OCI-LY1 (cell line): ENCODE data around the gene TP53RK.

Experiments
- H2AFZ ChIP-seq: fragments of 200-600 bp; sonication (generic), shearing (Covaris generic); 2 replicates; pipeline ENCODE4 v1.6.0; 2014; ENCODE audit warnings: antibody characterized with exemption, mild to moderate bottlenecking, low read length
- H3F3A ChIP-seq: fragments of 200-600 bp; sonication (generic), shearing (Covaris generic); 2 replicates; pipeline ENCODE4 v1.6.0; 2014; ENCODE audit warnings: mild to moderate bottlenecking, antibody characterized with exemption, low read length, moderate library complexity; ENCODE audit not compliant: insufficient read depth
- H3K27ac ChIP-seq: fragments of 200-600 bp; sonication (generic); 2 replicates; pipeline ENCODE4 v1.5.1; 2014; ENCODE audit warnings: low read length, mixed run types, mild to moderate bottlenecking, low read depth; ENCODE audit not compliant: poor library complexity, severe bottlenecking
- H3K27me3 ChIP-seq: fragments of 200-600 bp; sonication (generic); 2 replicates; pipeline ENCODE4 v1.6.0; 2014; ENCODE audit warnings: antibody characterized with exemption, mild to moderate bottlenecking, low read length, moderate library complexity; ENCODE audit not compliant: insufficient read depth
- H3K36me3 ChIP-seq: fragments of 200-600 bp; sonication (generic); 2 replicates; pipeline ENCODE4 v1.6.1; 2014; ENCODE audit warnings: mild to moderate bottlenecking, antibody characterized with exemption, low read length, moderate library complexity, mixed read lengths; ENCODE audit not compliant: insufficient read depth
- H3K4me1 ChIP-seq: fragments of 200-600 bp; sonication (generic); 2 replicates; pipeline ENCODE4 v1.5.1; 2014; ENCODE audit warnings: mild to moderate bottlenecking, low read length, moderate library complexity; ENCODE audit not compliant: insufficient read depth, severe bottlenecking
- H3K4me2 ChIP-seq: fragments of 200-600 bp; sonication (generic), shearing (Covaris generic); 2 replicates; pipeline ENCODE4 v1.6.1; 2014; ENCODE audit warnings: low read length
- H3K4me3 ChIP-seq: fragments of 200-600 bp; sonication (generic); 2 replicates; pipeline ENCODE4 v1.5.1; 2014; ENCODE audit warnings: low read length, low read depth, mild to moderate bottlenecking, mixed read lengths; ENCODE audit not compliant: poor library complexity, severe bottlenecking
- H3K79me2 ChIP-seq: fragments of 200-600 bp; shearing (Covaris generic); 2 replicates; pipeline ENCODE4 v1.6.1; 2016; ENCODE audit warnings: mixed run types, low read length, mixed read lengths; ENCODE audit not compliant: insufficient read depth
- H3K9ac ChIP-seq: fragments of 200-600 bp; sonication (generic), shearing (Covaris generic); 2 replicates; pipeline ENCODE4 v1.6.1; 2014; ENCODE audit warnings: mild to moderate bottlenecking, low read length, mixed read lengths
- H3K9me2 ChIP-seq: fragments of 200-600 bp; sonication (generic), shearing (Covaris generic); 2 replicates; pipeline ENCODE4 v1.6.1; 2014; ENCODE audit warnings: low read depth, mild to moderate bottlenecking, low read length, mixed read lengths
- H3K9me3 ChIP-seq: fragments of 200-600 bp; shearing (Covaris generic); 2 replicates; pipeline ENCODE4 v1.6.1; 2014; ENCODE audit warnings: low read length, mixed read lengths
- H4K20me1 ChIP-seq: fragments of 200-600 bp; sonication (generic), shearing (Covaris generic); 2 replicates; pipeline ENCODE4 v1.6.0; 2016; ENCODE audit warnings: mild to moderate bottlenecking, low read length; ENCODE audit not compliant: insufficient read depth
- CTCF ChIP-seq: fragments of 200-600 bp; sonication (generic), shearing (Covaris generic); IDR thresholded peaks from 2 replicates; pipeline ENCODE4 v1.5.1; 2017; ENCODE audit warnings: mild to moderate bottlenecking, antibody characterized with exemption, low read length, moderate library complexity, mixed read lengths
- EZH2 ChIP-seq: fragments of 200-600 bp; sonication (generic), shearing (Covaris generic); IDR thresholded peaks from 2 replicates; pipeline ENCODE4 v1.8.0; 2017; ENCODE audit warnings: borderline replicate concordance, mixed run types, mild to moderate bottlenecking, antibody characterized with exemption, low read length, moderate library complexity, mixed read lengths

The TP53RK gene

GRCh38 chr20:46695892-46696291, 6.6 kb upstream of the TP53RK start:
- Histone ChIP-seq H3K4me2 (no peak overlapping the region), H3K9me3 (no peaks in the 10 kb centered on the region), H3K79me2 (no peaks in the 10 kb centered on the region), H2AFZ (no peak overlapping the region), H3K9me2 (no peaks in the 10 kb centered on the region), H3K4me3 (no peak overlapping the region), H3F3A (no peaks in the 10 kb centered on the region), H3K27me3 (peaks cover 7% of the 10 kb centered on the region; the same call in 1 of the 2 replicates), H3K9ac (no peak overlapping the region), H3K4me1 (peaks cover 8% of the 10 kb centered on the region), H4K20me1 (no peaks in the 10 kb centered on the region), H3K27ac (no peak overlapping the region), H3K36me3 (no peaks in the 10 kb centered on the region; the same call in 1 of the 2 replicates)
- TF ChIP-seq EZH2 (no peak), CTCF (no peak)

- H3K9me2 ChIP-seq = no peaks in the 10 kb centered on the region
- no peaks in the 10 kb centered on the region for H3K9me3 ChIP-seq
- H3K9ac ChIP-seq = no peak overlapping the region; the same call in 1 of the 2 replicates
- peak overlapping the region; percentile 55 for H2AFZ ChIP-seq
- H3K36me3 ChIP-seq = no peaks in the 10 kb centered on the region; the same call in 1 of the 2 replicates
- H3F3A ChIP-seq = no peaks in the 10 kb centered on the region
- peaks cover 7% of the 10 kb centered on the region; the same call in 1 of the 2 replicates for H3K27me3 ChIP-seq
- no peak overlapping the region for H3K4me3 ChIP-seq
- H4K20me1 ChIP-seq = no peaks in the 10 kb centered on the region
- H3K4me2 ChIP-seq = peak overlapping the region; percentile 10; the same call in 1 of the 2 replicates
- H3K27ac ChIP-seq = no peak overlapping the region
- H3K4me1 ChIP-seq = peaks cover 15% of the 10 kb centered on the region
- no peaks in the 10 kb centered on the region for H3K79me2 ChIP-seq
- TF ChIP-seq CTCF (no peak), EZH2 (no peak)
Observed at GRCh38 chr20:46694484-46694883, 5.2 kb upstream of the TP53RK start.

- Histone ChIP-seq H3K4me1 (peaks cover 33% of the 10 kb centered on the region), H3K36me3 (peaks cover 13% of the 10 kb centered on the region), H4K20me1 (no peaks in the 10 kb centered on the region), H3K4me2 (no peak overlapping the region), H3K27me3 (no peaks in the 10 kb centered on the region), H3K4me3 (no peak overlapping the region), H3K27ac (no peak overlapping the region), H3F3A (no peaks in the 10 kb centered on the region), H3K9me2 (no peaks in the 10 kb centered on the region), H3K9me3 (no peaks in the 10 kb centered on the region), H3K79me2 (peaks cover 27% of the 10 kb centered on the region), H2AFZ (no peak overlapping the region), H3K9ac (no peak overlapping the region)
- TF ChIP-seq CTCF (no peak), EZH2 (no peak)
Observed at GRCh38 chr20:46691196-46691595, 2.0 kb upstream of the TP53RK start.
